GM12891 (cell line): ENCODE measurements around the gene S100PBP.

Experiments used
- DNase-seq: peaks from one replicate; pipeline ENCODE4 v3.0.0; 2011; ENCODE audit warnings: low spot score; ENCODE audit not compliant: insufficient read length
- FAIRE-seq: peaks from 2 replicates; lab custom pipeline; 2011; peaks lifted over from hg19 to GRCh38; lab: Jason Lieb, UNC
- PAX5 ChIP-seq: IDR thresholded peaks from 2 replicates; pipeline ENCODE4 v1.6.1; 2011; ENCODE audit warnings: low read length, moderate library complexity, mild to moderate bottlenecking; ENCODE audit not compliant: insufficient read depth, severe bottlenecking
- POLR2A ChIP-seq: IDR thresholded peaks from 2 replicates; pipeline ENCODE4 v1.6.1; 2011; ENCODE audit warnings: low read depth, low read length, control low read depth
- POLR2AphosphoS5 ChIP-seq: IDR thresholded peaks from 2 replicates; pipeline ENCODE4 v1.6.1; 2011; ENCODE audit warnings: low read depth, low read length, control low read depth
- POU2F2 ChIP-seq: IDR thresholded peaks from 2 replicates; pipeline ENCODE4 v1.6.1; 2011; ENCODE audit warnings: low read depth, mild to moderate bottlenecking, control low read depth, low read length, moderate library complexity
- SPI1 ChIP-seq: IDR thresholded peaks from 2 replicates; pipeline ENCODE4 v1.6.1; 2011; ENCODE audit warnings: low read depth, low read length, control low read depth
- TAF1 ChIP-seq: IDR thresholded peaks from 2 replicates; pipeline ENCODE4 v1.6.1; 2011; ENCODE audit warnings: low read depth, low read length, control low read depth

S100PBP gene

GRCh38 chr1:32816676-32817158 lies 736 bp upstream of the S100PBP start:
- no peak for FAIRE-seq
- no peak for DNase-seq
- TF ChIP-seq POLR2AphosphoS5: no peak
- TF ChIP-seq SPI1: 0 out of 2 replicates have a peak, but pooled peaks have one; percentile 25

- TF ChIP-seq SPI1 (no peak), POLR2A (no peak), TAF1 (no peak; the same call in 1 of the 2 replicates), PAX5 (no peak), POU2F2 (0 out of 2 replicates have a peak, but pooled peaks have one; percentile 10), POLR2AphosphoS5 (peak; percentile 3; the same call in 1 of the 2 replicates)
- FAIRE-seq (peak; percentile 23), DNase-seq (peak; percentile 23)
Observed at GRCh38 chr1:32817815-32818786, 648 bp downstream of the S100PBP start.

- TF ChIP-seq TAF1 (peak; percentile 76), SPI1 (peak; percentile 91), POLR2A (peak; percentile 97), PAX5 (peak; percentile 25), POU2F2 (peak; percentile 52), POLR2AphosphoS5 (peak; percentile 95)
- FAIRE-seq (peak; percentile 93), DNase-seq (peak; percentile 39)
Observed at GRCh38 chr1:32818804-32819541, 1.5 kb downstream of the S100PBP start.

GRCh38 chr1:32825181-32825580 lies 7.7 kb downstream of the S100PBP start:
- FAIRE-seq: no peak
- no peak for DNase-seq
- TF ChIP-seq POLR2AphosphoS5 (no peak), TAF1 (no peak), PAX5 (no peak), POLR2A (no peak), SPI1 (peak; percentile 31; the same call in 1 of the 2 replicates), POU2F2 (no peak)

DNA sequence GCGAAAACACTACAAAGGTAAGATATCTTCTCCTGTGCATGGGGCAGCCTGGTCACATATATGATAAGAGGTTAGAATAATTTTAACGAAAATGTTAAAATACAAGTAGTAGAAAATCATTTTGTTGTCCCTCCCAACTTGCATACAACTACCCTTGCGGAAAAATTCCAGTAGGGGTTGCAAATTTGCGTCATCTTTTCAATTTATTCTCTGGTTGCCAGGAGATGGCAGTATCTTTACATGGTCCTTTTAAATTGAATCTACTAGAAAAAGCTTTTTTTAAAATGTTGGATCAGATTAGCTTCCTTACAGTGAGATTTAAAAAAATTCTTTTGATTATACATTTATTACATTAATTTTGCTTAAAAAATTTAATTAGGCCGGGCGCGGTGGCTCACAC lies 10.9 kb downstream of the S100PBP start:
- DNase-seq (no peak), FAIRE-seq (no peak)
- no peak for TF ChIP-seq POLR2AphosphoS5

GRCh38 chr1:32830092-32830852 lies 12.8 kb downstream of the S100PBP start:
- TF ChIP-seq SPI1 (no peak), PAX5 (no peak), POU2F2 (no peak), TAF1 (no peak), POLR2AphosphoS5 (no peak), POLR2A (no peak)
- FAIRE-seq (no peak), DNase-seq (no peak)

DNA sequence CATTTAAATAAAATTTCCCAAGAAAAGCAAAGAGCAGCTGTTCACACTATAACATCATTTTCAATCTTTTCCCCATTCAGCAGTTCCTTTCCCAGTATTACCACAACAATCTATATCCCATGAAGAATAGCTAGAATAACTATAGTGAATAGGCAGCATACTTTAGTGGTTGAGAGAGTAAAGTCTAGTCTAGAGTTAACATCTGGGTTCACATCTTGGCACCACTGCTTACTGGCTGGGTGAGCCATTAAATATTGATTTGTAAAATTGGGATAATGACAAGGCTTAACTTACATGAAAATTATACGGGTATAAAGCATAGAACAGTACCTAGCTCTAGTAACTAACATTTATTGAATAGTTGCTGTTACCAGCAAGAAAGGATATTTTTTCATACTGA lies 14.4 kb downstream of the S100PBP start:
- DNase-seq (no peak), FAIRE-seq (no peak)
- TF ChIP-seq POU2F2 (no peak), POLR2AphosphoS5 (no peak), SPI1 (no peak), TAF1 (no peak)

- no peak for DNase-seq
- TF ChIP-seq POLR2AphosphoS5 (no peak), PAX5 (no peak), SPI1 (no peak), POLR2A (no peak), TAF1 (no peak), POU2F2 (no peak)
- peak; percentile 59 for FAIRE-seq
Observed at GRCh38 chr1:32848354-32849063, 31.1 kb downstream of the S100PBP start.
